ENCODE data around the gene ANK2. TPM values are rescaled to one million over a fixed set of nuclear protein-coding genes. Genes with fewer than 3 reads are reported as not detected.

ANK2 gene
- total and polyA plus RNA-seq, 2 donors: 5.3 to 14.7 TPM

GRCh38 chr4:113303315-113303714, 253.9 kb downstream of the ANK2 start:
- H3K27ac ChIP-seq (ENCODE audit: low read depth in 1 of 2, low read length in 1 of 2): no peak overlapping the region
- H3K36me3 ChIP-seq (ENCODE audit: control insufficient read depth in 2 of 2, insufficient read depth in 2 of 2, low read length in 1 of 2): no peaks in the 10 kb centered on the region
- H3K9me3 ChIP-seq (ENCODE audit: control insufficient read depth in 2 of 2, insufficient read depth in 1 of 2, low read length in 1 of 2): no peaks in the 10 kb centered on the region
- no peaks in the 10 kb centered on the region for H3K27me3 ChIP-seq (ENCODE audit: control insufficient read depth in 2 of 2, insufficient read depth in 1 of 2, low read length in 1 of 2)
- 94% methylated on average over 1 of the region's 1 CpG for WGBS
- no peak for DNase-seq (ENCODE audit: low read depth in 6 of 9, low spot score in 9 of 9)
- H3K4me3 ChIP-seq (ENCODE audit: low read length in 2 of 2): no peak overlapping the region
- no peaks in the 10 kb centered on the region for H3K4me1 ChIP-seq (ENCODE audit: control insufficient read depth in 2 of 2, insufficient read depth in 2 of 2, low read length in 2 of 2)

DNA sequence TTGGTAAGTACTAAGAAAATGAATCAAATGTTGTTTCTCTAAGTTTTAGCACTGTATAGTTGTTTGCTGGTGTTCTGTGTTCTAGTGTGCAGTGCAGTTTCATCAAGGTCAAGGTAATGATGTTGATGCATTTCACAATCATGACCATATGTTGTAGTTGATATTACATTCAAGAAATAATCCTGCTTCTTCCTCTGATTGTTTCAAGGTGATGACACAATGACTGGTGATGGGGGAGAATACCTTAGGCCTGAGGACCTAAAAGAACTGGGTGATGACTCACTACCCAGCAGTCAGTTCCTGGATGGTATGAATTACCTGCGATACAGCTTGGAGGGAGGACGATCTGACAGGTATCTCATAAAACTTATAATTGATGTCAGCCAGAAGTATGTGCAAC, 261.6 kb downstream of the ANK2 start:
- Histone ChIP-seq H3K36me3 (ENCODE audit: control insufficient read depth in 2 of 2, insufficient read depth in 2 of 2, low read length in 1 of 2) (no peaks in the 10 kb centered on the region), H3K9me3 (ENCODE audit: control insufficient read depth in 2 of 2, insufficient read depth in 1 of 2, low read length in 1 of 2) (no peaks in the 10 kb centered on the region), H3K4me1 (ENCODE audit: control insufficient read depth in 2 of 2, insufficient read depth in 2 of 2, low read length in 2 of 2) (no peaks in the 10 kb centered on the region), H3K4me3 (ENCODE audit: low read length in 2 of 2) (no peak overlapping the region), H3K27me3 (ENCODE audit: control insufficient read depth in 2 of 2, insufficient read depth in 1 of 2, low read length in 1 of 2) (no peaks in the 10 kb centered on the region), H3K27ac (ENCODE audit: low read depth in 1 of 2, low read length in 1 of 2) (no peak overlapping the region)
- DNase-seq (ENCODE audit: low read depth in 6 of 9, low spot score in 9 of 9): no peak
- WGBS: 97% methylated on average over 2 of the region's 2 CpGs

DNA sequence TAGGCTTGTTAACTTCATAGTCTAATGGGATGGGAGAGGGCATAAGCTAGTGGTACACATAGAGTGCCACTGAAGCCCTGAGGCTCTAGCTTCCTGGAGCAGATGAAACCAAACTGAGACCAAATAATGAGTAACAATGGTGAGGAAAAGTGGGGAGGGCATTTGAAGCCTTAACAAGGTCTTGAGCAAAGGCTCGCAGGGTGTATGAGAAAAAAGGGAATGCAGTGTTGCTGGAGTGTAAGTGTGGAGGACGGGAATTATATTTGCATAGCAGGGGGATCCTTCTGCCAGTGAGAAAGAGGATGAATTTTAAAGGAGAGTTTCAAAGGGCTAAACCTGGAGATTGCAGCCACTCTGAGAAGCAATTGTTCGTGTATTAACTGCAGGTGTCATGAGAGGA, 263.1 kb downstream of the ANK2 start:
- 96% methylated on average over 3 of the region's 3 CpGs for WGBS
- Histone ChIP-seq H3K27ac (ENCODE audit: low read depth in 1 of 2, low read length in 1 of 2) (no peak overlapping the region), H3K4me3 (ENCODE audit: low read length in 2 of 2) (no peak overlapping the region), H3K36me3 (ENCODE audit: control insufficient read depth in 2 of 2, insufficient read depth in 2 of 2, low read length in 1 of 2) (no peaks in the 10 kb centered on the region), H3K27me3 (ENCODE audit: control insufficient read depth in 2 of 2, insufficient read depth in 1 of 2, low read length in 1 of 2) (no peaks in the 10 kb centered on the region), H3K4me1 (ENCODE audit: control insufficient read depth in 2 of 2, insufficient read depth in 2 of 2, low read length in 2 of 2) (peaks cover 0 to 3% of the 10 kb centered on the region in 2 donors), H3K9me3 (ENCODE audit: control insufficient read depth in 2 of 2, insufficient read depth in 1 of 2, low read length in 1 of 2) (no peaks in the 10 kb centered on the region)
- DNase-seq (ENCODE audit: low read depth in 6 of 9, low spot score in 9 of 9): no peak

- DNase-seq (ENCODE audit: low read depth in 6 of 9, low spot score in 9 of 9): no peak
- Histone ChIP-seq H3K4me1 (ENCODE audit: control insufficient read depth in 2 of 2, insufficient read depth in 2 of 2, low read length in 2 of 2) (peaks cover 0 to 3% of the 10 kb centered on the region in 2 donors), H3K4me3 (ENCODE audit: low read length in 2 of 2) (no peak overlapping the region), H3K27me3 (ENCODE audit: control insufficient read depth in 2 of 2, insufficient read depth in 1 of 2, low read length in 1 of 2) (no peaks in the 10 kb centered on the region), H3K9me3 (ENCODE audit: control insufficient read depth in 2 of 2, insufficient read depth in 1 of 2, low read length in 1 of 2) (no peaks in the 10 kb centered on the region), H3K36me3 (ENCODE audit: control insufficient read depth in 2 of 2, insufficient read depth in 2 of 2, low read length in 1 of 2) (no peaks in the 10 kb centered on the region), H3K27ac (ENCODE audit: low read depth in 1 of 2, low read length in 1 of 2) (no peak overlapping the region)
- WGBS: 95% methylated on average over 3 of the region's 3 CpGs
These were observed 265.0 kb downstream of the ANK2 start for GRCh38 chr4:113314426-113314825.

DNA sequence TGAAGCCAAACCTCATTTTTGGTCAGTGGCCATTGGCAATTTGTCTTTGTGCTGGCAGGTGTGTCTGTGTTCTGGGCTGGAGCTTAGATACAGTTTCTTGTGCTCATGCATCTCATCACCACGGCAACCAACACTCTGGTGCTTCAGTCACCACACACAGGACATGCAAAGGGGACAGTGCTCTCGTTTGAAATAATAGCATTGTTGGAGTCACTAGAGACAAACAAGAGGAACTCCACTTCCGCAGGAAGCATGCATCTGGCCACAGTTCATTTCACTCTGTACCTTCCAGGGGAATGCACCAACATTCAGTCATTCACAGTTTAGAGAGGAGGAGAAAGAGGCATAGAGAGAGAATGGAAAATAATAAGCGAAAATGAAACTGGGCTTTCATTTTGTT, 267.4 kb downstream of the ANK2 start:
- H3K36me3 ChIP-seq (ENCODE audit: control insufficient read depth in 2 of 2, insufficient read depth in 2 of 2, low read length in 1 of 2): no peaks in the 10 kb centered on the region
- WGBS: 59% methylated on average over 4 of the region's 4 CpGs
- peaks cover 0 to 3% of the 10 kb centered on the region in 2 donors for H3K4me1 ChIP-seq (ENCODE audit: control insufficient read depth in 2 of 2, insufficient read depth in 2 of 2, low read length in 2 of 2)
- H3K27ac ChIP-seq (ENCODE audit: low read depth in 1 of 2, low read length in 1 of 2): peak overlapping the region in 1 of 2 donors; percentile 16
- H3K27me3 ChIP-seq (ENCODE audit: control insufficient read depth in 2 of 2, insufficient read depth in 1 of 2, low read length in 1 of 2): no peaks in the 10 kb centered on the region
- peak in 1 of 9 donors; percentile 13 for DNase-seq (ENCODE audit: low read depth in 6 of 9, low spot score in 9 of 9)
- no peaks in the 10 kb centered on the region for H3K9me3 ChIP-seq (ENCODE audit: control insufficient read depth in 2 of 2, insufficient read depth in 1 of 2, low read length in 1 of 2)
- no peak overlapping the region for H3K4me3 ChIP-seq (ENCODE audit: low read length in 2 of 2)

DNA sequence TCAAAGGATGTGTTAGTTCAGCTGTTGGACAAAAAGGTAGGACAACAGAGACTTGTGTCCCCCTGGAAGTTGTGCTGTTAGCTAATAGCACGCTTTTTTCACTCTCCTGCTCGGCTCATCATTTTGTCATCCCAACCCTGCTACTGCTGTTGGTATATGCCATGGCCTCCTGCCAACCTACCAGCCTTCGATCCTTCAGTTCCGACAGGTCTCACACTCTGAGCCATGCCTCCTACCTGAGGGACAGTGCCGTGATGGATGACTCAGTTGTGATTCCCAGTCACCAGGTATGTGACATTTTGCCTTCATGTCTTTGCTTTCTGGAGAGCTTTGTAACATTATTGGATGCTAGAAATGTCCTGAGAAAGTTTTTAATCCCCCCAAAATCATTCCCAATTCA, 268.1 kb downstream of the ANK2 start:
- Histone ChIP-seq H3K4me1 (ENCODE audit: control insufficient read depth in 2 of 2, insufficient read depth in 2 of 2, low read length in 2 of 2) (peaks cover 0 to 3% of the 10 kb centered on the region in 2 donors), H3K9me3 (ENCODE audit: control insufficient read depth in 2 of 2, insufficient read depth in 1 of 2, low read length in 1 of 2) (no peaks in the 10 kb centered on the region), H3K27ac (ENCODE audit: low read depth in 1 of 2, low read length in 1 of 2) (no peak overlapping the region), H3K36me3 (ENCODE audit: control insufficient read depth in 2 of 2, insufficient read depth in 2 of 2, low read length in 1 of 2) (no peaks in the 10 kb centered on the region), H3K4me3 (ENCODE audit: low read length in 2 of 2) (no peak overlapping the region), H3K27me3 (ENCODE audit: control insufficient read depth in 2 of 2, insufficient read depth in 1 of 2, low read length in 1 of 2) (no peaks in the 10 kb centered on the region)
- no peak for DNase-seq (ENCODE audit: low read depth in 6 of 9, low spot score in 9 of 9)
- WGBS: 95% methylated on average over 5 of the region's 5 CpGs

DNA sequence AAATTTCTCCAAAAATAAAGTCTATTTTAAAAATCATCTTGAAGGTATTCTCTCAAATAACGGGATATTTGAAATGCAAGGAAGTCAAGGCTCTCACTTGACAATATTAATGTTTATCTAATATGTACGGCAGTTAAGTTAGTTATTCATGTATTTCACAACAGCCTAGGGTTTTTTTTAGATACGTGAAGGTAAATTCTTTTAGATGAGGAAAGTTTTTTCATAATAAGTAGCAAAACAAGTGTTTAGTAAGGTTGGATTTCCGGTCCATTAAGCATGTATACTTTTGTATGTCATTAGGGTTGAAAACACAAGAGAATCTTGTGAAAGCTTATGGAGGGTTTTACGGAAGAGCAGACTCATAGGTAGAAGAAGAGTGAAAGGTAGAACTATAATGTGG, 273.3 kb downstream of the ANK2 start:
- Histone ChIP-seq H3K27me3 (ENCODE audit: control insufficient read depth in 2 of 2, insufficient read depth in 1 of 2, low read length in 1 of 2) (no peaks in the 10 kb centered on the region), H3K36me3 (ENCODE audit: control insufficient read depth in 2 of 2, insufficient read depth in 2 of 2, low read length in 1 of 2) (no peaks in the 10 kb centered on the region)
- WGBS: 78% methylated on average over 5 of the region's 5 CpGs

DNA sequence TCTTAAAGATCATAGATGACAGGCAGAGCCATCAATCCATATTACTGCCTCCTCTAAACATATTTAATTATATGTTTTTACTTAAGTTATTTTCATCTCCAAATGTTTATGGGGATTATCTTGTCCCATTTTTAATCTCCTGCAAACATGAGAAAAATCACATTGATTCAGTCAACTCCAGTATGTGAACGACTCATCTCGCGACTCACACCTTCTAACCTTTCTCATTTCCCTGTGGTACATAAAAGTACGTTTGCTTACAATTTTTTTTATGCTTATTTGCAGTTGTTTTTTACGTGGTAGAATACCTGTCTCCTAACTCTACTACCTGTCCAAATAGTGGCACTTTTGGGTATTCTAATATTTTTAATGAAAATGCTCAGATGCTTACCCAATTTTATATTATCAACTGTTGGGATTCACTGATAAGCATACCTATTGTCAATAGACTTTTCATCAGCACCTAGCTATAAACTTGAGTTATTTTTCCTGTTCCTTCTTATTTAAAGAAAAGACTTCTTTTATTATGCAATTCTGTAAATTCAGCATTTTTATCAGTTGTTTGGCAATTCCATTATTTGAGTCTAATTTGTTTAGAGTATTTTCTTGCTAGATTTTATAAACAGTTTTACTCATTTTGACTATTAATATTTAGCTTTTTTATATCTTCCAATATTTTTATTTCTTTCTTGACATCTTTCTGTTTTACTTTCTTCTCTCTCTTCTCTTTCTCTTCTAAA, 276.6 kb downstream of the ANK2 start:
- H3K4me3 ChIP-seq (ENCODE audit: low read length in 2 of 2): no peak overlapping the region
- DNase-seq (ENCODE audit: low read depth in 6 of 9, low spot score in 9 of 9): no peak
- no peaks in the 10 kb centered on the region for H3K36me3 ChIP-seq (ENCODE audit: control insufficient read depth in 2 of 2, insufficient read depth in 2 of 2, low read length in 1 of 2)
- no peaks in the 10 kb centered on the region for H3K9me3 ChIP-seq (ENCODE audit: control insufficient read depth in 2 of 2, insufficient read depth in 1 of 2, low read length in 1 of 2)
- H3K27ac ChIP-seq (ENCODE audit: low read depth in 1 of 2, low read length in 1 of 2): no peak overlapping the region
- 96% methylated on average over 5 of the region's 5 CpGs for WGBS
- H3K4me1 ChIP-seq (ENCODE audit: control insufficient read depth in 2 of 2, insufficient read depth in 2 of 2, low read length in 2 of 2): no peaks in the 10 kb centered on the region
- no peaks in the 10 kb centered on the region for H3K27me3 ChIP-seq (ENCODE audit: control insufficient read depth in 2 of 2, insufficient read depth in 1 of 2, low read length in 1 of 2)

More for the DNA sequence above, 273.3 kb downstream of the ANK2 start:
- DNase-seq (ENCODE audit: low read depth in 6 of 9, low spot score in 9 of 9): no peak
- no peaks in the 10 kb centered on the region for H3K9me3 ChIP-seq (ENCODE audit: control insufficient read depth in 2 of 2, insufficient read depth in 1 of 2, low read length in 1 of 2)
- no peak overlapping the region for H3K4me3 ChIP-seq (ENCODE audit: low read length in 2 of 2)
- no peak overlapping the region for H3K27ac ChIP-seq (ENCODE audit: low read depth in 1 of 2, low read length in 1 of 2)
- no peaks in the 10 kb centered on the region for H3K4me1 ChIP-seq (ENCODE audit: control insufficient read depth in 2 of 2, insufficient read depth in 2 of 2, low read length in 2 of 2)

DNA sequence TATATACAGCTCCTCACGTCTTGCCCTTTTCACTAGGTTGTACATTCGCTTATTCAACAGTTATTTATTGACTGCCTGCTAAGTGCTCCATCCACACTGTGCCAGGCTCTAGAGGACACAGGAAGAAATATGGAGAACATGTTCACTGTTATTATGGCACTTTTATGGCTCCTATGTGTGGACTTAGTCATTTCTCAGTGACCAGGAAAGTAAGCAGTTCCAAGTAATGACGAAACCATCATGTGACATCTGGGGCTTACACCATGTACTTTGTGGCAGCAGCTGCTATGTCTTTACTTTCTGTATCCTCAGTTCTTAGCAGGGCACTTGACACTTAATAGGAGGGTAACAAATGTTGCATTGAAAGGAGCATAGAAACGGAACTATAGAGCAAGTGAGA, 278.0 kb downstream of the ANK2 start:
- no peaks in the 10 kb centered on the region for H3K36me3 ChIP-seq (ENCODE audit: control insufficient read depth in 2 of 2, insufficient read depth in 2 of 2, low read length in 1 of 2)
- WGBS: 96% methylated on average over 4 of the region's 4 CpGs
- H3K4me1 ChIP-seq (ENCODE audit: control insufficient read depth in 2 of 2, insufficient read depth in 2 of 2, low read length in 2 of 2): no peaks in the 10 kb centered on the region
- H3K4me3 ChIP-seq (ENCODE audit: low read length in 2 of 2): no peak overlapping the region
- DNase-seq (ENCODE audit: low read depth in 6 of 9, low spot score in 9 of 9): no peak
- H3K27me3 ChIP-seq (ENCODE audit: control insufficient read depth in 2 of 2, insufficient read depth in 1 of 2, low read length in 1 of 2): no peaks in the 10 kb centered on the region
- H3K9me3 ChIP-seq (ENCODE audit: control insufficient read depth in 2 of 2, insufficient read depth in 1 of 2, low read length in 1 of 2): no peaks in the 10 kb centered on the region
- H3K27ac ChIP-seq (ENCODE audit: low read depth in 1 of 2, low read length in 1 of 2): no peak overlapping the region

Measured in thymus (tissue), 11 donors.